Panc1 (cell line): Measurements from ENCODE around the gene ZDHHC14. TPM values are rescaled to one million over a fixed set of nuclear protein-coding genes. Genes with fewer than 3 reads are reported as not detected.
A peak's percentile ranks its signal among the peaks of the same experiment; 100 is the strongest.

ENCODE experiments used
- ATAC-seq: fragments of 200-7000 bp; cut with Tn5 transposase; 2 replicates; pipeline ENCODE4 v1.9.1; 2020; ENCODE audit warnings: mild to moderate bottlenecking, moderate library complexity
- BruUV-seq: library from RNA; stranded (reverse); fragments of 400-500 nt; replicated peaks from 2 replicates; lab custom pipeline; 2021; lab: Mats Ljungman, UMichigan
- CTCF ChIA-PET: fragments of 300-600 bp; sonication (Branson Sonifier 250); formaldehyde crosslinking; loops from one replicate; lab custom pipeline; 2022; ENCODE audit warnings: antibody characterized with exemption; lab: Charles Lee
- POLR2A ChIA-PET: fragments of 300-600 bp; sonication (Branson Sonifier 250); formaldehyde crosslinking; loops from one replicate; lab custom pipeline; 2022; ENCODE audit warnings: antibody characterized with exemption; lab: Charles Lee
- DNase-seq: peaks from one replicate; pipeline ENCODE4 v3.0.0-alpha.2; 2010; ENCODE audit warnings: low read depth, low spot score
- H3K27ac ChIP-seq: 2 replicates; pipeline ENCODE4 v1.5.1; 2011; ENCODE audit warnings: mild to moderate bottlenecking, low read length, inconsistent platforms
- H3K27me3 ChIP-seq: fragments of 200-500 bp; sonication (Bioruptor generic); 2 replicates; pipeline ENCODE4 v1.6.0; 2014; ENCODE audit warnings: low read length, inconsistent platforms; ENCODE audit not compliant: control insufficient read depth, insufficient read depth
- H3K36me3 ChIP-seq: fragments of 200-500 bp; sonication (Bioruptor generic); 2 replicates; pipeline ENCODE4 v1.5.1; 2014; ENCODE audit warnings: inconsistent platforms, mild to moderate bottlenecking, low read length, moderate library complexity; ENCODE audit not compliant: control insufficient read depth, insufficient read depth
- H3K4me1 ChIP-seq: 2 replicates; pipeline ENCODE4 v1.5.1; 2011; ENCODE audit warnings: inconsistent platforms, mild to moderate bottlenecking, low read length, moderate library complexity; ENCODE audit not compliant: control insufficient read depth, insufficient read depth
- H3K4me3 ChIP-seq, 2 experiments: 2 replicates each; pipeline ENCODE4 v1.5.1; 2011 to 2012; ENCODE audit warnings: low read depth in 2 of 2, low read length in 2 of 2, mild to moderate bottlenecking in 2 of 2, inconsistent platforms in 1 of 2, moderate library complexity in 1 of 2
- H3K9me3 ChIP-seq: fragments of 200-500 bp; sonication (Bioruptor generic); 2 replicates; pipeline ENCODE4 v1.5.1; 2014; ENCODE audit warnings: low read depth, mild to moderate bottlenecking, inconsistent platforms, low read length, moderate library complexity; ENCODE audit not compliant: control insufficient read depth, insufficient read depth
- CTCF ChIP-seq: fragments of 450-650 bp; IDR thresholded peaks from 2 replicates; pipeline ENCODE4 v1.5.1; 2017; ENCODE audit warnings: mild to moderate bottlenecking
- POLR2AphosphoS5 ChIP-seq: IDR thresholded peaks from 2 replicates; pipeline ENCODE4 v1.6.1; 2012; ENCODE audit warnings: mild to moderate bottlenecking, low read depth, low read length, moderate library complexity
- REST ChIP-seq, 2 experiments: IDR thresholded peaks; 2 replicates each; pipeline ENCODE4 v1.6.1; 2011 to 2012; ENCODE audit warnings: low read depth in 2 of 2, control low read depth in 1 of 2, low read length in 1 of 2, mild to moderate bottlenecking in 1 of 2, moderate library complexity in 1 of 2; ENCODE audit not compliant: insufficient read depth in 1 of 2
- SIN3A ChIP-seq: IDR thresholded peaks from 2 replicates; pipeline ENCODE4 v1.6.1; 2012; ENCODE audit warnings: low read depth, mild to moderate bottlenecking, low read length, moderate library complexity, borderline replicate concordance; ENCODE audit not compliant: insufficient read depth
- TCF7L2 ChIP-seq: IDR thresholded peaks from 2 replicates; pipeline ENCODE4 v1.6.1; 2011; ENCODE audit warnings: mild to moderate bottlenecking, low read depth, low read length, inconsistent platforms
- in situ Hi-C: cut with HindIII; loops from 2 replicates; pipeline ENCODE4 v1.10.0; 2016; ENCODE audit warnings: low sequenced_read_pairs, low pct_unique_long_range_greater_than_20kb
- intact Hi-C: fragments of 100-400 bp; cut with micrococcal nuclease; formaldehyde crosslinking; loops from one replicate; pipeline ENCODE4 v1.10.0; 2022; ENCODE audit not compliant: unreplicated experiment
- total RNA-seq: library from RNA; stranded (reverse); gene quantifications from one replicate; pipeline ENCODE4 v1.2.1, GENCODE V29; 2021; ENCODE audit not compliant: unreplicated experiment

Gene ZDHHC14
- total RNA-seq, 1 experiment from 2014 or later = 19.9 TPM

GRCh38 chr6:157669747-157670216, 288.8 kb downstream of the ZDHHC14 start:
- H3K27me3 ChIP-seq = no peaks in the 10 kb centered on the region
- TF ChIP-seq CTCF (no peak), POLR2AphosphoS5 (no peak), REST (IDR thresholded peaks at IDR 0.05; ENCODE audit: insufficient read depth in 1 of 2, low read depth in 2 of 2, low read length in 1 of 2) (no peak), TCF7L2 (no peak), SIN3A (no peak)
- no peaks in the 10 kb centered on the region for H3K9me3 ChIP-seq
- intact Hi-C loops (loop anchor here (5.0 kb wide), 1 partner anchor 287 kb away; the partner anchor contains the start of gene ZDHHC14), in situ Hi-C loops (loop anchor here (25.0 kb wide), 1 partner anchor 357 kb away; the partner anchor contains the start of gene TMEM242)
- H3K36me3 ChIP-seq = no peaks in the 10 kb centered on the region
- no TSS peak for BruUV-seq
- DNase-seq (no peak), ATAC-seq (peak; percentile 92)
- ChIA-PET POLR2A (no interaction called here), CTCF (interaction anchor here (0.9 kb wide), 1 partner anchor 204 kb away, joined by 3 read pairs; no protein-coding TSS in a partner anchor)
- H3K27ac ChIP-seq = peak overlapping the region; percentile 26; the same call in 1 of the 2 replicates
- peaks cover 13% of the 10 kb centered on the region for H3K4me1 ChIP-seq
- H3K4me3 ChIP-seq = no peak overlapping the region

GRCh38 chr6:157670466-157671186, 289.6 kb downstream of the ZDHHC14 start:
- Histone ChIP-seq H3K27ac (no peak overlapping the region), H3K27me3 (no peaks in the 10 kb centered on the region), H3K9me3 (no peaks in the 10 kb centered on the region), H3K4me1 (peaks cover 13% of the 10 kb centered on the region), H3K4me3 (no peak overlapping the region), H3K36me3 (no peaks in the 10 kb centered on the region)
- ATAC-seq (no peak), DNase-seq (no peak)
- no TSS peak for BruUV-seq
- CTCF ChIA-PET = no interaction called here
- TF ChIP-seq POLR2AphosphoS5 (no peak), CTCF (no peak), SIN3A (no peak), TCF7L2 (no peak), REST (IDR thresholded peaks at IDR 0.05; ENCODE audit: insufficient read depth in 1 of 2, low read depth in 2 of 2, low read length in 1 of 2) (no peak)
- in situ Hi-C loops (loop anchor here (25.0 kb wide), 1 partner anchor 358 kb away; the partner anchor contains the start of gene TMEM242), intact Hi-C loops (no loop called here)
- POLR2A ChIA-PET = no interaction called here
